HepG2 (cell line): ENCODE data around the gene ITCH. TPM values are rescaled to one million over a fixed set of nuclear protein-coding genes. Genes with fewer than 3 reads are reported as not detected.

ENCODE experiments used
- CBX2 ChIP-seq, 2 experiments: fragments of 200-600 bp in 1 of 2; sonication (generic); formaldehyde crosslinking in 1 of 2; IDR thresholded peaks; 2 replicates each; pipeline versions ENCODE4 v1.7.0 to v1.8.1; 2018 to 2022; ENCODE audit warnings: low read depth in 2 of 2, low read length in 1 of 2, mild to moderate bottlenecking in 1 of 2, missing genetic modification reagents in 1 of 2
- CBX5 ChIP-seq: sonication (generic); formaldehyde crosslinking; IDR thresholded peaks from 2 replicates; pipeline ENCODE4 v1.4.0; 2020; ENCODE audit warnings: missing genetic modification reagents, borderline replicate concordance
- CHD4 ChIP-seq: fragments of 200-600 bp; sonication (generic); IDR thresholded peaks from 2 replicates; pipeline ENCODE4 v1.7.0; 2017; ENCODE audit warnings: mild to moderate bottlenecking, low read length, borderline replicate concordance
- EED ChIP-seq: sonication (generic); formaldehyde crosslinking; IDR thresholded peaks from 2 replicates; pipeline ENCODE4 v1.5.0; 2020; ENCODE audit warnings: mild to moderate bottlenecking, missing genetic modification reagents
- ERF ChIP-seq: IDR thresholded peaks from 2 replicates; pipeline ENCODE4 v1.6.1; 2018; ENCODE audit warnings: missing biosample characterization, missing genetic modification reagents
- ESRRA ChIP-seq: sonication (generic); formaldehyde crosslinking; IDR thresholded peaks from 2 replicates; pipeline ENCODE4 v1.5.1; 2020; ENCODE audit warnings: mild to moderate bottlenecking, low read depth, missing genetic modification reagents
- FOXK1 ChIP-seq: sonication (generic); formaldehyde crosslinking; IDR thresholded peaks from 2 replicates; pipeline ENCODE4 v1.4.0; 2020; ENCODE audit warnings: low read depth, missing genetic modification reagents, borderline replicate concordance
- HIVEP1 ChIP-seq: sonication (generic); formaldehyde crosslinking; IDR thresholded peaks from 2 replicates; pipeline ENCODE4 v1.4.0; 2020; ENCODE audit warnings: mild to moderate bottlenecking, missing genetic modification reagents
- HOXA5 ChIP-seq: sonication (generic); formaldehyde crosslinking; IDR thresholded peaks from 2 replicates; pipeline ENCODE4 v1.4.0; 2020; ENCODE audit warnings: missing genetic modification reagents
- KLF6 ChIP-seq: IDR thresholded peaks from 2 replicates; pipeline ENCODE4 v1.8.0; 2016; ENCODE audit warnings: missing biosample characterization, missing genetic modification reagents
- KMT2B ChIP-seq: IDR thresholded peaks from 2 replicates; pipeline ENCODE4 v1.6.1; 2016; ENCODE audit warnings: missing genetic modification reagents, missing compliant biosample characterization
- POGZ ChIP-seq: sonication (generic); formaldehyde crosslinking; IDR thresholded peaks from 2 replicates; pipeline ENCODE4 v1.4.0; 2020; ENCODE audit warnings: mild to moderate bottlenecking, missing genetic modification reagents
- RFX1 ChIP-seq: fragments of 450-650 bp; IDR thresholded peaks from 2 replicates; pipeline ENCODE4 v1.6.1; 2017
- TAF15 ChIP-seq: fragments of 200-400 bp; formaldehyde crosslinking; IDR thresholded peaks from one replicate; pipeline ENCODE4 v1.6.1; 2018; ENCODE audit warnings: mild to moderate bottlenecking, low read depth, low read length; ENCODE audit not compliant: poor library complexity, severe bottlenecking
- ZBTB8A ChIP-seq: sonication (generic); formaldehyde crosslinking; IDR thresholded peaks from 2 replicates; pipeline ENCODE4 v1.4.0; 2020; ENCODE audit warnings: mild to moderate bottlenecking, low read depth, missing genetic modification reagents, borderline replicate concordance
- ZNF205 ChIP-seq: IDR thresholded peaks from 2 replicates; pipeline ENCODE4 v1.6.1; 2018; ENCODE audit warnings: missing biosample characterization, missing genetic modification reagents
- ZNF263 ChIP-seq: sonication (generic); formaldehyde crosslinking; IDR thresholded peaks from 2 replicates; pipeline ENCODE4 v1.4.0; 2020; ENCODE audit warnings: missing genetic modification reagents
- ZNF552 ChIP-seq: sonication (generic); formaldehyde crosslinking; IDR thresholded peaks from 2 replicates; pipeline ENCODE4 v1.9.0; 2022; ENCODE audit warnings: missing genetic modification reagents, mild to moderate bottlenecking, borderline replicate concordance
- ZNF839 ChIP-seq: sonication (generic); formaldehyde crosslinking; IDR thresholded peaks from 2 replicates; pipeline ENCODE4 v1.4.0; 2020; ENCODE audit warnings: missing genetic modification reagents, mild to moderate bottlenecking, borderline replicate concordance
- polyA plus RNA-seq, 8 experiments: library from polyadenylated mRNA; depleted of rRNA in 3 of 8; stranded (reverse) in 7 of 8; unstranded in 1 of 8; fragments of >200 nt; fragmentation: Illumina TruSeq in 4 of 8; extraction: Trizol in 4 of 8; gene quantifications; 2 replicates each; pipeline versions ENCODE4 v1.2.1 to v1.2.3, GENCODE V29; 2011 to 2016; ENCODE audit warnings: low read depth in 4 of 8, missing spikeins in 1 of 8, mixed read lengths in 1 of 8; ENCODE audit not compliant: insufficient read depth in 1 of 8
- total RNA-seq, 5 experiments: library from RNA; depleted of rRNA; stranded (reverse); fragments of >200 nt; fragmentation: Illumina TruSeq; extraction: Trizol; gene quantifications; 2 replicates each; pipeline ENCODE4 v1.2.3, GENCODE V29; 2016; ENCODE audit warnings: low read depth in 1 of 5
- TF ChIP-seq, protein P1 (sequence below): sonication (generic); formaldehyde crosslinking; IDR thresholded peaks from 2 replicates; pipeline ENCODE4 v1.4.0; 2020; ENCODE audit warnings: missing genetic modification reagents, borderline replicate concordance
- TF ChIP-seq, protein P2 (sequence below): sonication (generic); formaldehyde crosslinking; IDR thresholded peaks from 2 replicates; pipeline ENCODE4 v1.4.0; 2020; ENCODE audit warnings: missing genetic modification reagents
- TF ChIP-seq, protein P3 (sequence below): IDR thresholded peaks from 2 replicates; pipeline ENCODE4 v1.6.1; 2016; ENCODE audit warnings: low read depth
- TF ChIP-seq, protein P4 (sequence below): IDR thresholded peaks from 2 replicates; pipeline ENCODE4 v1.6.1; 2018; ENCODE audit warnings: missing genetic modification reagents, mild to moderate bottlenecking, missing compliant biosample characterization

Gene ITCH
- total and polyA plus RNA-seq, 2 of the 13 experiments (the other 11 are each of a cell fraction or from before 2014, with no cell fraction given): 20.5 to 112 TPM

DNA sequence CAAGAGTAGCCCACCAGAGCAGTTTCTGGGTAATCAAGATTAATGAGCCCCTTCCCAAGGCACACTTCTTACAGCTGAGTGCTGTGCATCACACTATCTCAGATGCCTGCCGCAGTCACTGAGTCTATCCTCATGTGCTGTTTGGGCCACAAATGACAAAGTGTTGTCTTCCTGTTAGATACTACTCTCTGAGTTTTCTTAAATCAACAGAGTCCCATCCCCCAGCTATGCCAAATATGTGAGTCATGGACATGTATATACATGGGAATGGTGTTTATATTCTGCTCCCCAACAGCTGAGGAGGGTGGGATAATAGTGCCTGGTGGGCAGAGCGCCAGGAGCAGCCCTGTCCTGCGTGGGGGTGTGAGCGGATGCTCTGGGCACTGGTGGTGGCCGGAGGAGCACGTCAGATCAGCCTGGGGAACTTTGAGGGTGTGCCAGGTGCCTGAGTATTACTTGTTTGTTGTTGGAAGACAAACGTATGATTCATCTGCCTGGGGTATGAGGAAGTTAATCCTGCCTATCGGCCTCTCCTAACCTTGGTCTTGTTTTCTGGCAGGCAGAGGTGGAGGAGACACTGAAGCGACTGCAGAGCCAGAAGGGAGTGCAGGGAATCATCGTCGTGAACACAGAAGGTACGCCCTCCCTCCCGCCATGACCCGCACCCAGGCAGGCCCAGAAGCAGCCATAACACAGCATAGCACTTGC is 162.8 kb downstream of the ITCH start (continued):
- TF ChIP-seq, protein P1, sequence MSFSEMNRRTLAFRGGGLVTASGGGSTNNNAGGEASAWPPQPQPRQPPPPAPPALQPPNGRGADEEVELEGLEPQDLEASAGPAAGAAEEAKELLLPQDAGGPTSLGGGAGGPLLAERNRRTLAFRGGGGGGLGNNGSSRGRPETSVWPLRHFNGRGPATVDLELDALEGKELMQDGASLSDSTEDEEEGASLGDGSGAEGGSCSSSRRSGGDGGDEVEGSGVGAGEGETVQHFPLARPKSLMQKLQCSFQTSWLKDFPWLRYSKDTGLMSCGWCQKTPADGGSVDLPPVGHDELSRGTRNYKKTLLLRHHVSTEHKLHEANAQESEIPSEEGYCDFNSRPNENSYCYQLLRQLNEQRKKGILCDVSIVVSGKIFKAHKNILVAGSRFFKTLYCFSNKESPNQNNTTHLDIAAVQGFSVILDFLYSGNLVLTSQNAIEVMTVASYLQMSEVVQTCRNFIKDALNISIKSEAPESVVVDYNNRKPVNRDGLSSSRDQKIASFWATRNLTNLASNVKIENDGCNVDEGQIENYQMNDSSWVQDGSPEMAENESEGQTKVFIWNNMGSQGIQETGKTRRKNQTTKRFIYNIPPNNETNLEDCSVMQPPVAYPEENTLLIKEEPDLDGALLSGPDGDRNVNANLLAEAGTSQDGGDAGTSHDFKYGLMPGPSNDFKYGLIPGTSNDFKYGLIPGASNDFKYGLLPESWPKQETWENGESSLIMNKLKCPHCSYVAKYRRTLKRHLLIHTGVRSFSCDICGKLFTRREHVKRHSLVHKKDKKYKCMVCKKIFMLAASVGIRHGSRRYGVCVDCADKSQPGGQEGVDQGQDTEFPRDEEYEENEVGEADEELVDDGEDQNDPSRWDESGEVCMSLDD: peak; percentile 95; the same call in 1 of the 2 replicates
- TF ChIP-seq KMT2B (peak; percentile 70; the same call in 1 of the 2 replicates), KLF6 (peak; percentile 80; the same call in 1 of the 2 replicates), ZNF839 (peak; percentile 74), ZNF263 (CRISPR knock-in tag) (peak; percentile 62; the same call in 1 of the 2 replicates), EED (CRISPR knock-in tag) (no peak), TAF15 (no peak), ZBTB8A (CRISPR knock-in tag) (no peak), ZNF205 (CRISPR knock-in tag) (peak; percentile 91), CBX2 (IDR thresholded peaks at IDR 0.05; ENCODE audit: low read depth, low read length) (no peak), CBX2 (CRISPR knock-in tag; IDR thresholded peaks at IDR 0.05; ENCODE audit: low read depth) (peak; percentile 70; the same call in 1 of the 2 replicates), RFX1 (no peak), CBX5 (CRISPR knock-in tag) (peak; percentile 92; the same call in 1 of the 2 replicates), ZNF552 (no peak), FOXK1 (CRISPR knock-in tag) (peak; percentile 97), ESRRA (CRISPR knock-in tag) (peak; percentile 43; the same call in 1 of the 2 replicates), HIVEP1 (CRISPR knock-in tag) (peak; percentile 86), ERF (CRISPR knock-in tag) (peak; percentile 97), CHD4 (peak; percentile 81; the same call in 1 of the 2 replicates), POGZ (CRISPR knock-in tag) (peak; percentile 80), HOXA5 (CRISPR knock-in tag) (peak; percentile 69)
- TF ChIP-seq, protein P2, sequence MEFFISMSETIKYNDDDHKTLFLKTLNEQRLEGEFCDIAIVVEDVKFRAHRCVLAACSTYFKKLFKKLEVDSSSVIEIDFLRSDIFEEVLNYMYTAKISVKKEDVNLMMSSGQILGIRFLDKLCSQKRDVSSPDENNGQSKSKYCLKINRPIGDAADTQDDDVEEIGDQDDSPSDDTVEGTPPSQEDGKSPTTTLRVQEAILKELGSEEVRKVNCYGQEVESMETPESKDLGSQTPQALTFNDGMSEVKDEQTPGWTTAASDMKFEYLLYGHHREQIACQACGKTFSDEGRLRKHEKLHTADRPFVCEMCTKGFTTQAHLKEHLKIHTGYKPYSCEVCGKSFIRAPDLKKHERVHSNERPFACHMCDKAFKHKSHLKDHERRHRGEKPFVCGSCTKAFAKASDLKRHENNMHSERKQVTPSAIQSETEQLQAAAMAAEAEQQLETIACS (CRISPR knock-in tag): no peak
- TF ChIP-seq, protein P3, sequence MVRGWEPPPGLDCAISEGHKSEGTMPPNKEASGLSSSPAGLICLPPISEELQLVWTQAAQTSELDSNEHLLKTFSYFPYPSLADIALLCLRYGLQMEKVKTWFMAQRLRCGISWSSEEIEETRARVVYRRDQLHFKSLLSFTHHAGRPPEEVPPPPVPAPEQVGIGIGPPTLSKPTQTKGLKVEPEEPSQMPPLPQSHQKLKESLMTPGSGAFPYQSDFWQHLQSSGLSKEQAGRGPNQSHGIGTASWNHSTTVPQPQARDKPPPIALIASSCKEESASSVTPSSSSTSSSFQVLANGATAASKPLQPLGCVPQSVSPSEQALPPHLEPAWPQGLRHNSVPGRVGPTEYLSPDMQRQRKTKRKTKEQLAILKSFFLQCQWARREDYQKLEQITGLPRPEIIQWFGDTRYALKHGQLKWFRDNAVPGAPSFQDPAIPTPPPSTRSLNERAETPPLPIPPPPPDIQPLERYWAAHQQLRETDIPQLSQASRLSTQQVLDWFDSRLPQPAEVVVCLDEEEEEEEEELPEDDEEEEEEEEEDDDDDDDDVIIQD: peak; percentile 90
- TF ChIP-seq, protein P4, sequence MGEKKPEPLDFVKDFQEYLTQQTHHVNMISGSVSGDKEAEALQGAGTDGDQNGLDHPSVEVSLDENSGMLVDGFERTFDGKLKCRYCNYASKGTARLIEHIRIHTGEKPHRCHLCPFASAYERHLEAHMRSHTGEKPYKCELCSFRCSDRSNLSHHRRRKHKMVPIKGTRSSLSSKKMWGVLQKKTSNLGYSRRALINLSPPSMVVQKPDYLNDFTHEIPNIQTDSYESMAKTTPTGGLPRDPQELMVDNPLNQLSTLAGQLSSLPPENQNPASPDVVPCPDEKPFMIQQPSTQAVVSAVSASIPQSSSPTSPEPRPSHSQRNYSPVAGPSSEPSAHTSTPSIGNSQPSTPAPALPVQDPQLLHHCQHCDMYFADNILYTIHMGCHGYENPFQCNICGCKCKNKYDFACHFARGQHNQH (CRISPR knock-in tag): peak; percentile 98
